ENCODE data around the gene CSNK1D.

Gene CSNK1D

GRCh38 chr17:82309656-82310570 is 36.4 kb upstream of the CSNK1D start:
- no peak for DNase-seq

- no peak for DNase-seq
Observed at GRCh38 chr17:82305727-82306300, 32.3 kb upstream of the CSNK1D start.

GRCh38 chr17:82304826-82305726 is 31.6 kb upstream of the CSNK1D start:
- peak; percentile 74 for DNase-seq

GRCh38 chr17:82303944-82304808 is 30.7 kb upstream of the CSNK1D start:
- no peak for DNase-seq

GRCh38 chr17:82302991-82303943 is 29.8 kb upstream of the CSNK1D start:
- peak; percentile 77 for DNase-seq

GRCh38 chr17:82302568-82302963 is 29.1 kb upstream of the CSNK1D start:
- DNase-seq: no peak

GRCh38 chr17:82301916-82302567 is 28.5 kb upstream of the CSNK1D start:
- DNase-seq: peak; percentile 86

GRCh38 chr17:82301300-82301915 is 27.9 kb upstream of the CSNK1D start:
- DNase-seq: no peak

- peak; percentile 86 for DNase-seq
Observed at GRCh38 chr17:82300707-82301270, 27.3 kb upstream of the CSNK1D start.

GRCh38 chr17:82300228-82300627 is 26.7 kb upstream of the CSNK1D start:
- DNase-seq: no peak

- no peak for DNase-seq
Observed at GRCh38 chr17:82299452-82299851, 26.0 kb upstream of the CSNK1D start.

- peak; percentile 76 for DNase-seq
Observed at GRCh38 chr17:82298538-82299421, 25.3 kb upstream of the CSNK1D start.

GRCh38 chr17:82297714-82298537 is 24.4 kb upstream of the CSNK1D start:
- peak; percentile 92 for DNase-seq

GRCh38 chr17:82297280-82297713 is 23.8 kb upstream of the CSNK1D start:
- peak; percentile 89 for DNase-seq

GRCh38 chr17:82296511-82297279 is 23.2 kb upstream of the CSNK1D start:
- DNase-seq: no peak

GRCh38 chr17:82295472-82295814 is 21.9 kb upstream of the CSNK1D start:
- DNase-seq: no peak

Data from activated CD8-positive, alpha-beta memory T cell treated with anti-CD3 and anti-CD28 coated beads for 24 hours (primary cell).